Ishikawa (cell line): ENCODE measurements around the gene SLA2.
A peak's percentile ranks its signal among the peaks of the same experiment; 100 is the strongest.

ENCODE experiments used
- CEBPB ChIP-seq: IDR thresholded peaks from 2 replicates; pipeline ENCODE4 v1.6.1; 2012
- CREB1 ChIP-seq: IDR thresholded peaks from 2 replicates; pipeline ENCODE4 v1.6.1; 2012; ENCODE audit warnings: low read depth
- EGR1 ChIP-seq: IDR thresholded peaks from 2 replicates; pipeline ENCODE4 v1.6.1; 2012
- EP300 ChIP-seq: IDR thresholded peaks from 2 replicates; pipeline ENCODE4 v1.6.1; 2012; ENCODE audit warnings: borderline replicate concordance
- FOXM1 ChIP-seq: IDR thresholded peaks from 2 replicates; pipeline ENCODE4 v1.6.1; 2012; ENCODE audit warnings: low read depth, borderline replicate concordance
- MAX ChIP-seq: IDR thresholded peaks from 2 replicates; pipeline ENCODE4 v1.6.1; 2012
- NFIC ChIP-seq: IDR thresholded peaks from 2 replicates; pipeline ENCODE4 v1.6.1; 2012
- RAD21 ChIP-seq: IDR thresholded peaks from 2 replicates; pipeline ENCODE4 v1.6.1; 2012; ENCODE audit warnings: low read depth
- REST ChIP-seq: IDR thresholded peaks from 2 replicates; pipeline ENCODE4 v1.6.1; 2012; ENCODE audit warnings: low read depth, mild to moderate bottlenecking
- TAF1 ChIP-seq: IDR thresholded peaks from 2 replicates; pipeline ENCODE4 v1.6.1; 2012; ENCODE audit warnings: low read depth, mild to moderate bottlenecking
- TCF12 ChIP-seq: IDR thresholded peaks from 2 replicates; pipeline ENCODE4 v1.6.1; 2012; ENCODE audit warnings: low read depth
- TEAD4 ChIP-seq: IDR thresholded peaks from 2 replicates; pipeline ENCODE4 v1.6.1; 2012
- USF1 ChIP-seq: IDR thresholded peaks from 2 replicates; pipeline ENCODE4 v1.6.1; 2012
- YY1 ChIP-seq: IDR thresholded peaks from 2 replicates; pipeline ENCODE4 v1.6.1; 2012; ENCODE audit warnings: low read depth
- ZBTB7A ChIP-seq: IDR thresholded peaks from 2 replicates; pipeline ENCODE4 v1.6.1; 2012; ENCODE audit warnings: low read depth

SLA2 gene

GRCh38 chr20:36601540-36601939 is 44.5 kb downstream of the SLA2 start:
- TF ChIP-seq FOXM1, result no peak
- TF ChIP-seq TAF1, result no peak
- TF ChIP-seq CEBPB, result no peak
- no peak for TF ChIP-seq USF1
- TF ChIP-seq ZBTB7A, result no peak

- TF ChIP-seq CEBPB (no peak), FOXM1 (no peak), RAD21 (no peak), MAX (no peak), TEAD4 (no peak), YY1 (no peak), ZBTB7A (no peak), TAF1 (no peak), CREB1 (no peak), EP300 (no peak), EGR1 (no peak), REST (no peak), TCF12 (no peak), USF1 (no peak)
Observed at GRCh38 chr20:36599912-36600345, 46.1 kb downstream of the SLA2 start.

GRCh38 chr20:36593347-36593929 is 52.6 kb downstream of the SLA2 start:
- TF ChIP-seq RAD21 (no peak), MAX (no peak), ZBTB7A (no peak)

GRCh38 chr20:36591854-36592641 is 53.9 kb downstream of the SLA2 start:
- no peak for TF ChIP-seq MAX
- TF ChIP-seq RAD21, result peak; percentile 21; the same call in 1 of the 2 replicates

GRCh38 chr20:36591281-36591680 is 54.7 kb downstream of the SLA2 start:
- TF ChIP-seq ZBTB7A, result no peak
- TF ChIP-seq REST, result no peak
- TF ChIP-seq MAX, result no peak
- no peak for TF ChIP-seq YY1
- TF ChIP-seq CREB1, result no peak
- no peak for TF ChIP-seq CEBPB
- TF ChIP-seq USF1, result no peak
- TF ChIP-seq FOXM1, result no peak
- TF ChIP-seq EP300, result no peak
- no peak for TF ChIP-seq TEAD4
- no peak for TF ChIP-seq TCF12
- no peak for TF ChIP-seq NFIC
- TF ChIP-seq EGR1, result no peak
- TF ChIP-seq RAD21, result no peak
- TF ChIP-seq TAF1, result no peak
